GM18519 (cell line): ENCODE results near the gene KLK4.
"Not testable (repeated sequence)": the region's sequence is repeated elsewhere in the genome, so short reads cannot be mapped to it uniquely, and the experiment has no call there.

Experiments
- ATAC-seq: cut with Tn5 transposase; IDR thresholded peaks from one replicate; pipeline ENCODE4 v1.9.1; 2021; ENCODE audit warnings: mild to moderate bottlenecking, moderate library complexity; ENCODE audit not compliant: unreplicated experiment, low FRiP score

Gene KLK4

DNA sequence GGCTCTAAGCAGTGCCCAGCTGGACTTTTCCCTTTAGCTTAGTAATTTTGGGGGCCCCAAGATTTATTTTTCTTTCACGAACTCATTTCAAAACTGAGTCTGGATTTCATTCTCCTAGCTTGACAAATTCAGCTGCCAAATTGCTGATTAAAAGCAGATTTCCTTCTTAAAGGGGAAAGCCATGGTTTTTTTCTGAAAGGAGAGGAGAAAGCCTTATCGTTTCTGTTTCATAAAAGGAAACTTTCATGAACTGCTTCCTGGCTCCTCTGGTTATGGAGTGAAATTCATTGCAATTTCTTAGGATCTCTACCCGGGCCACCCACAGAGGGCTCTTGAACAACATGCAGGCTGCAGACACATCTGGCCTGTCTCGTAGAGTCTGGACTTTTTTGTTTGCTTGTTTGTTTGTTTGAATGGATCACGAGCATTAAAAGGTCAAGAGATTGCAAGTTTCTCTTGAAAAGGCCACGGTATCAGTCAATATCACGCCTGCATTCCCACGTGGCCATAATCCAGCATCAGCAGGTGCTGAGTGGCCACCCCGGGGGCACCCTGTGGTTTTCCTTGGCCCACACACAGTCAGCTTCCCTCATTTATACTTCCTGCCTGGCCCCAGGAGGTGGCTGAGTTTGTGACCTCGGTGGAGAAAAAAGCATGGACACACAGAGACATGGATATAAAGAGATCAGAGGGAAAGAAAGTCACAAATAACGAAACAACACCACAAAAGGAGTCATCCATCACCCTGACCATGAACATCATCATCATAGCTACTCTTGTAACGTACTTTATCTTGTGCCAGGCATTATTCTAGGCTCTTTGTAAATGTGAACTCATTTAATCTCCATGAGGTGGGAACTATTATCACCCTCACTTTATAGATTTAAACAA lies 10.5 kb upstream of the KLK4 start:
- no peak for ATAC-seq

DNA sequence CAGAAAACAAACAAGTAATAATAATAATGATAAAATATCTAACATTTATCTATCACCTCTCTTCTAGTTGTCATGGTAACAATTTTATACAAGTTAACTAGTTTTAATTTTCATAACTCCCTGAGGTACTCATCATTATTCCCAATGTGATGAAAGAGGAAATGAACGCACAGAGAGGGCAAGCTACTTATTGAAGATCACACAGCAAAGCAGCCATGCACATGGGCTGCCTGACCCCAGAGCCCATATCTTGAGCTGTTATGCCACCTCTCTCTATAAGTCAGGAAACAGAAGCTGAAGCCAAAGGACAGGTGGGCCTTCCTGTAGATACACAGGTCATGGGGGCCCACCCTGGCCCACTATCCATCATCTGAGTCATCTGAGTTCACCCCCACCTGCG lies 4.9 kb upstream of the KLK4 start:
- no peak for ATAC-seq

DNA sequence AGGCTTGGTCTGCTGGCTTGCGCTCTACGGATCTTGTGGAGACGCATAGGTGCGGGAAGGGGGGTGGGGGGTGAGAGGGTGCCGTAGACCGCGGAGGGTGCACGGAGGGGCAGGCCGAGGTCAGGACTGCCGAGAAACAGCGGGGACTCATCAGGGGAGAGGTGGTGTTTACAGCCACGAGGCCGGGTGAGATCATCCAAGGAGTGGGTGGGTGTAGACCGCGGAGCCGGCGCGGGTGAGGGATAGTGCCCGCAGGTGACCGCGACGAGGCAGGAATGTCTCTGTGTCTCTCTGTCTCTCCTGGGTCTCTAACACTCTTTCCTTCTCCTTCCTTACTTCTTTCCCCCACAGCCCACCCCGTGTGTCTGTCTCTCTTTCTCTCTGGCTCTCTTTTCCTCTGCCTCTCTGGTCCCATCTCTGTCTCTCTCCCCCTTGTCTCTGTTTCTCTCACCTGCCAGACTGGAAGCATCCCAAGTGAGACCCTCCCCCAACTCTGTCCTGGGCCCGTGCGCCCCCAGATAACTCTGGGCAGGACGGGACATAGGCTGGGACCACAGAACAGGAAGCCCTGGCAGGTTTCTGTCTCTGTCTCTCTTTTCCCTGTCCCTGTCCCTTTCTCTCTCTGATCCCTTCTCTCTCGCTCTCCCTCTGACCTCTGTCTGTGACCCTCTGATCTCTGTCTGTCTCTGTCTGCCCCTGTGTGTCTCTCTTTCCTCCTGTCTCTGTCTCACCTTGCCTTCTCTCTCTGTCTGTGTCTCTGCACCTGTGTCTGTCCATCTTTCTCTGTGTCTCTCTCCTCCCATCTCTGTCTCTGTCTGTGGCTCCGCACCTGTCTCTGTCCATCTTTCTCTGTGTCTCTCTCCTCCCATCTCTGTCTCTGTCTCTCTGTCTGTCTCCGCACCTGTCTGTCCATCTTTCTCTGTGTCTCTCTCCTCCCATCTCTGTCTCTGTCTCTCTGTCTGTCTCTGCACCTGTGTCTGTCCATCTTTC lies 1.8 kb upstream of the KLK4 start:
- ATAC-seq = no peak

DNA sequence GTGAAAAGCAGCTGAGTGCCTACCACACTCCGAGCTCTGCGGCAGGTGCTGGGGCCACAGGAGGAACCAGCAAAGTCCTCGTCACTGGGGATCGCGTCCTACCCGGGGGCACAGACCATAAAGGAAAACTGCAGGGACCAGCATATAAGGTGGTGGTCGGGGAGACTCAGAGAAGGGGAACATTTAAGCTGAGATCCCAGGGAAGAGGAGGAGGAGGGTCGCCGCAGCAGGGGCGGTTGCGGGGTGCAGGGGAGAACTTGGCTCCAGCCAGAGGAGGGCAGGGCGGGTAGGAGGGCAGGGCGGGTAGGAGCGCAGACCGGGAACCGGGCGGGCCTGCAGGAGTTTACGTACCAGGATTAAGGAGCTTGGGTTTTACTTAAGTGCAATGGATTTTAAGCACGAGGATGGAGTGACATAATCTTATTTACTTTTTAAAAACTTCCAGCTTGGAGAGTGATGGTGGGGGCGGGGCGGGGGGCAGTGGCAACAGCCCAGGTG lies 956 bp upstream of the KLK4 start:
- no peak for ATAC-seq

DNA sequence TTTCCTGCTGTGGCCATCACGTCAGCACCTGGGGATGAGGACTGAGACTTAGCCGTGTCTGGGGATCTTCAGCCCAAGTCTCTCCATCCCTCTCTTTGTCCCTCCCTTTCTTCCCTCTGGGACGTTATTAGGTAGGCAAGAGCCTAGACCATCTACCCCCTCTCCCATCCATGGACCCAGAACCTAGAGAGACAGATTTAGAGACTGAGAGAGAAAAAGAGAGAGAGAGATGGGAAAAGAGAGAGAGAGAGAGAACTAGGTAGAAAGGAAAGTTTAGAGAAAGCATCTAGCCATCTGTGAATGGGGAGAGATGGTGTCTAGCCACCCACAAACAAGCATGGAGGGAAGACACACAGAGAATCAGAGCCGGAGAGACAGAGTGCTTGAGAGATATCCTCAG lies 473 bp downstream of the KLK4 start:
- no peak for ATAC-seq

DNA sequence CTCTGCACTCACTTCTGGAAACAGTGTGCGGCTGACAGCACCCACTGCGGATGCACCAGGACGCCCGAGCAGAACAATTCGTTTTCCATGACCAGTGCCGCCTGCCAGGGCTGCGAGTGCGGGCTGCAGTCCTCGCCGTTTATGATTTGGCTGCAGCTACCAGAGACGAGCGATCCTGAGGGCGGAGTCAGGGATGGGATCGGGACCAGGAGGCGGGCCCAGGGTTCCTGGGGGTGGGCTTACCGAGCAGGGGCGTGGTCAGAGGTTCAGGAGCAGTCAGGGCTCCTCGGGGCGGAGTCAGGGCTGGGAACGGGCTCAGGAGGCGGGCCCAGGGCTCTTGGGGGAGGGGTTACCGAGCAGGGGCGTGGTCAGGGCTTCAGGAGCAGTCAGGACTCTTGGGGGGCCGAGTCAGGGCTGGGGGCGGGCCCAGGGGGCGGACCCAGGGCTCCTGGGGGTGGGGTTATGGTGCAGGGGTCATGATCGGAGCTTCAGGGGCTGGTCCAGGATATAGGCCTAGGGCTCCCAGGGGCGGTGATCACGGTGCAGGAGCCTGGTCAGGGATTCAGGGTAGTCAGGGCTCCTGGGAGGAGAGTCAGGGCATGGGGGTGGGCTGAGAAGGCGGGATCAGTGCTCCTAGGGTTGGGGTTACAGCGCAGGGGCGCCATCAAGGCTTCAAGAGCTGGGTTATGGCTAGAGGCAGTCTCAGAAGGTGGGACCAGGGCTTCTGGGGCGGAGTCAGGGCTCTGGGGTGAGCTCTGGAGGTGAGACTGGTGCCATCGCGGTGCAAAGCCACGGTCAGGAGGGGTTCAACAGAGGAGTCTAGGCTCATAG lies 1.7 kb downstream of the KLK4 start:
- peak; percentile 53 for ATAC-seq

DNA sequence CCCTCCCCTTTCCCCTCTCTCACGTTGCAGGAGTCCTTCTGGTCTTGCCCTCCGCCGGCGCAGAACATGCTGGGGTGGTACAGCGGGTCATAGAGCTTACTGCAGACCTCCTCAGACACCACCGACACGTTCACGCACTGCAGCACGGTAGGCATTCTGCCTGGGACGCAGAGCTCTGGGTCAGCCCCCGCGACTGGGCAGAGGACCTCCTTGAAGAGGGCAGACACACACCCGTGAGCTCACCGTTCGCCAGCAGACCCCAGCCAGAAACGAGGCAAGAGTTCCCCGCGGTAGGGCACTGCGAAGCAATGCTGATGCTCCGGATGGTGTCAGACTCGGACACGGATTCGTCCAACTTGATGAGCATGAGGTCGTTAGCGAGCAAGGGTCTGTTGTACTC lies 2.9 kb downstream of the KLK4 start:
- no peak for ATAC-seq

DNA sequence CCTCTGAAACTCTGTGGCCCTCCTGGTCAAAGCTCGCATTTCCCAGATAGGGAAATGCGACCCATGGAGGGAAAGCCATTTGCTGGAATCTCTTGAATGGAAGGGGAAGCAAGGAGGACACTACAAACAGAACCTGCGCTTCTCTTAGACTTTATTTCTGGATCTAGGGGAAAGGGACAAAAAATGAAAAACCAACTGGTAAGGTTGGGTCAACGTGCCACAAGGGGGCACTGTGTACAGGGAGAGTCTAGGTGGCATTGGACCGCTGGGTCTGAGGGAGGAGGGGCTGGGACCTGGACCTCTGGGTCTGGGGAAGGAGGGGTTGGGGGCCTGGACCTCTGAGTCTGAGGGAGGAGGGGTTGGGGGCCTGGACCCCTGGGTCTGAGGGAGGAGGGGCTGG lies 5.0 kb downstream of the KLK4 start:
- ATAC-seq = no peak

DNA sequence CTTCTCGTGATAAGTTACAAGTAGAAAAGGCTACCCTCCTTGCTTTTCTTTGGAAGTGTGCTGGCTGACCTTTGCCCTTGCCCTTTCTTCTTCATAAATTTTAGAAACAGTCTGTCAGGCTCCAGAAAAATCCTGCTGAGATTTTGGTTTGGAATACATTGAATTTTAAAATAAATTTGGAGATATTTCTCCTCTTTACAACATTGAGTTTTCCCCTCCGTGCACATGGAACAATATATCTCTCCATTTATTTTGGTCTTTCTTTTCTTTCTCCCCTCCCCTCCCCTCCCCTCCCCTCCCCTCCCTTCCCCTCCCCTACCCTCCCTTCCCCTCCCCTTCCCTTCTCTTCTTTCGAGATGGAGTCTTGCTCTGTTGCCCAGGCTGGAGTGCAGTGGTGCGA lies 8.6 kb downstream of the KLK4 start:
- no peak for ATAC-seq

DNA sequence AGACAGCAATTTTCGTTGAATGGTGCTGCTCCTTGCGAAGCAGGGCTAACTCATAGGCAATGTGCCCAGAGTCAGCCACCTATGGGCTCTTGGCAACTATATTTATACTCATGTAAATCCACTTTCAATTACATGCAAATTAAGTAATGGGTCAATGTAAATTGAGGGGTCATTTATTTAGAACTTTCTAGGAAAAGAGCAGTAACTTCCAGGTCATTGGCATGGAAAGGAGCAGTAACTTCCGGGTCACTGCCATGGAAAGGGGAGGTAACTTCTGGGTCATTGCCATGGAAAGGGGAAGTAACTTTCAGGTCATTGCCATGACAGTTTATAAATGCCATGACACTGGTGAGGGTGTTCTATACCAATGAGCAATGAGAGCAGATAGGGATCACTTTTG lies 11.6 kb downstream of the KLK4 start:
- ATAC-seq = no peak

DNA sequence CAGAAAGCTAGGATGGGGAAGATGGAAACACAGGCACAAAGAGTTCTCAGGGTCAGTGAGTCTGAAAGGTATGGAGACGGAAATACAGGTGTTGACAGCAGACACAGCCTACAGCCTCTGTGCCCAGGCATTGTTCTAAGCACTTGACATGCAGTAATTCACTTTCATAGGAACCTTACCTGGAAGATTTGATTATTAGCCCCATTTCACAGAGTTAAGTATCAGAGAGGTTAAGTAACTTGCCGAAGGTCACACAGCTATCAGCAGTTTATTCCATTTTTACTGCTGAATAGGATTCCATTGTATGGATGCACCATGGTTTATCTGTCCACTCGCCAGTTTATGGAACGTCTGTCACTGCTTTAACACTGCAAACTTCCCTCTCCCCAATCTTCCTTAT lies 13.2 kb downstream of the KLK4 start:
- ATAC-seq = no peak

DNA sequence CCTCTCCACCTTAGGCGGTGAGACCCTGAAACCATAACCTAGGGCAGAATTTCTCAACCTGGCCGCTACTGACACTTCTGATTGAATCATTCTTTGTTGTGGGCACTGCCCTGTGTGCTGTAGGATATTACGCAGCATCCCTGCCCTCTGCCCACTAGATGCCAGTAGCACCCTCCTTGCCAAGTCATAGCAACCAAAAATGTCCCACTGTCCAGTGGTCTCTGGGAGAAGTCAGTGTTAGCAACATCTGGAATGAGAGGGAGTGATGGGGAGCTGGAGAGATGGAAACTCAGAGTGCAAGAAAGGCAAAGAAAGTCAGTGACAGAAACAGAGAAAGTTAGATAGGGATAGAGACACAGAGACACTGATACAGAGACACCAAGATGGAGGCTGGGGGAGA lies 13.6 kb downstream of the KLK4 start:
- ATAC-seq = no peak

DNA sequence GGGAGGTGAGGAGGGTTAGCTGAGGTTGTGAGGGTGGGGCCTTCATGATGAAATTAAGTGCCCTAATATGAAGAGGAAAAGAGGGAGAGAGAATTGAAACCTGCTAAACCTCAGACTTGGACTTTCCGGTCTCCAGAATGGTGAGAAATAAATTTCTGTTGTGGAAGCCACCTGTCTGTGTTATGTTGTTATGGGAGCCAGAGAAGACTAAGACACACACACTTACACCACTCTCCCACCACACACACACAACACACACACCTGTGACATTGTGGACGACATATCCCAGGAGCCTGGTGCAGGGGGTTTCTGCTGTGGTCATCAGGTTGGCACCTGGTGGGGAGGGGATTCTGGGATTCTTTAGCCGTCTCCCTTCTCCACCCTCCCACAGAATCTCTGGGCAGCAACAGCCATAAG lies 14.0 kb downstream of the KLK4 start:
- ATAC-seq = peak; percentile 15

DNA sequence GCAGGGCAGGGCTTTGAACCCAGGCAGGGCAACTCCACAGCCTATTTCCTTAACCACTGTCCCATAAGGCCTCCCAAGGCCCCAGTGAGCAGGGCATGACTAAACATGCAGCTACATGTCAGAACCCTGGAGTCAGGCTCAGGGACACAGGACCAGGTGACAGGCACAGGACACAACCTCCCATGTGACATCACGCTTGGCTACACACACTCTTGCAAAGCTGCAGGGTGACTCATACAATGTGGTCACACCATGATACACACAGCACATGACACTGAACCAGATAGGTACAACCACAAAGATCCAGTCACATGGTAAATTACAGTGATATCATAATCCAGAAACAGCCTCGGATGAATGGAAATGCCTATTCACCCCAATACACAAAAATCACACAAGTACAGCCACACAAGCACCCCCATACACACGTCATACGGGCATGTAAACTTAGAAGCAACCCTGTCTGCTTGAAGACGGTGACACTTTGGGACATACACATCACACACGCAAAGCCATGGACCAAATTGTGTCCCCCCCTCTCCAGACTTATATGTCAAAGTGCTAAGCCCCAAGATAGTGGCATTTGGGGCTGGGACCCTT lies 14.5 kb downstream of the KLK4 start:
- peak; percentile 78 for ATAC-seq

DNA sequence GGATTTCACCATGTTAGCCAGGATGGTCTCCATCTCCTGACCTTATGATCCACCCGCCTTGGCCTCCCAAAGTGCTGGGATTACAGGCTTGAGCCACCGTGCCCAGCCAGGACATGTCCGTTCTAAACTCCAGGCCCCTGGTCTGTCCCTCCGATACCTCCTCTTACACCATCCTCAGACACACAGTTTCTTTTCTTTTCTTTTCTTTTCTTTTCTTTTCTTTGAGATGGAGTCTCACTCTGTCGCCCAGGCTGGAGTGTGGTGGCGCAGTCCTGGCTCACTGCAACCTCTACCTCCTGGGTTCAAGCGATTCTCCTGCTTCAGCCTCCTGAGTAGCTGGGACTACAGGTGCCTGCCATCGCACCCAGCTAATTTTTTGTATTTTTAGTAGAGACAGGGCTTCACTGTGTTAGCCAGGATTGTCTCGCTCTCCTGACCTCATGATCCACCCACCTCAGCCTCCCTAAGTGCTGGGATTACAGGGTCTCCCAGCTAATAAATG lies 15.1 kb downstream of the KLK4 start:
- not testable (repeated sequence) for ATAC-seq

DNA sequence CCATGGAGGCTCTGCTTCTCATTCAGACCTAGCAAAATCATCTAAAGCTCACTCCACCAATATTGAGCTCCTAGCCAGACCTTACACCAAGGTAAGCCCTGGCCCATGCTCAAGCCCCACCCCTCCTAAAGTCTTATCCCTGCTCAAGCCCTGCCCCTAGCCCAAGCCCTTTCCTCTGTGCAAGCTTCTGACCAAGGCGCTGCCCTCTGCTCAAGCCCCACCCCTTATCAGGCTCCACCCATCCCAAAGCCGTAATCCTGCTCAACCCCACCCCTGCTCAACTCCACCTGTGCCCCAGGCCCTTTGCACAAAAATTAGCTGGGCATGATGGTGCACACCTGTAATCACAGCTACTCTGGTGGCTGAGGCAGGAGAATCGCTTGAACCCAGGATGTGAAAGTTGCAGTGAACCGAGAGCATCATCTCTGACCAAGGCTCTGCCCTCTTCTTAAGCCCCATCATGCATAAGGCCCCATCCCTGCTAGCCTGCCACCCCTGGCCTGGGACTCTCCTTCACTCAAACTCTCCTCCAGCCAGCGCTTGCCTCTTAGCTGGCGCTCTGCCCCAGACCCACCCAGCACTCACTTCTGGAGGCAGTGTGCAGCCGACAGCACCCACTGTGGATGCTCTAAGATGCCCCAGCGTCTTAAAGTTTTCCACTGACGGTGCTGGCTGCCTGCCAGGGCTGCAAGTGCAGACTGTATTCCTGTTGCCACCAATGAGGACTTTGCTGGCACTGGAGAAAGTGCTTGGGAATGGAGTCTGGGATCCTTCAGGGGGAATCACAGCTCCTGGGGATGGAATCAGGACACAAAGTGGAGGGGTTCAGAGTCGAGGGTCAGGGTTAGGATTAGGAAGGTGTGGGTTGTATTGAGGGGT lies 16.5 kb downstream of the KLK4 start:
- no peak for ATAC-seq

DNA sequence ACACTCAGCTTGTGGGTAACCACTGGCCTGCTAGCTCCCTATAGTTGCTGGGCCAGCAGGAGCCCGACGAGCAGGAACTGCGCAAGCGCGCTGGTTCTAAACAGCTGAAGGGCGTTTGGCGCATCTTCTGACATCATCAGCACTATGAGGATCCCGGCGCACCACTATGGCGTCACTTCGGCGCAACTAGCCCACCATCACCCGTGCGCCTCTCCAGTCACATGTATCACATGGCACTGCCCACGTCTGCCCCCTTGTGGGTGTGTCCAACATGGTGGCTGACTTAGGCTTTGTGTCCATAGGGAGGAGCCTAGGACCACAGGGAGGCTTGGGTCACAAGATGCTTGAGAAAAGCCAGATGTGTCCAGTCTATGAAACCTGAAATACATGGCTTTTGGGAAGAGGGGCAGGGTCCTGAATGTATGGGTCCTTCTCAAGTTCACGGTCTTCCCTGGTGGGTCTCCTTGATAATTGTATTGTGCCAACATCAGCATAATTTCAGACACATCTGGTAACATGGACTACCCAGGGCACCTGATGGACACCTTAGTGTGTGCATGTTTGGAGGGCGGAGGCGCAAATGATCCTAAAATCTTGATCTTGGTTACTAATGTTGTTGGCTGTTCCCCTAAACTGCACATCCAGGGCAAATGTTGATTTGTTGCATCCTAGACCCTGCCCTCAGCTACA lies 18.0 kb downstream of the KLK4 start:
- no peak for ATAC-seq

DNA sequence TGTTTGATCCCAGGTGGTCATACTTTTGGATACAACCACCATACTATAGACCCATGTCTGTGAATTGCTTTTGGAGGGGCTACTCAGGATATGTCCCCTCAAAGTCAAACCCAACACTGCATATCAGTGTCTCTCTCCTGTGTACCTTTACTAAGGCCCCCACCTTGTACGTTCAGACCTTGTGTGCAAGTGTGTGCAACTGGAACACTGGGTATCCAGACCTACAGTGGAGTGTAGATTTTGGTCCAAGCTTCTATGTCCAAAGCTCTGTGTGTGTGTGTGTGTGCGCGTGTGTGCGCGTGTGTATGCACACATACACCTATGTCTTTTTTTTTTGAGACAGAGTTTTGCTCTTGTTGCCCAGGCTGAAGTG lies 20.0 kb downstream of the KLK4 start:
- no peak for ATAC-seq
